DND-41 (cell line): ENCODE data around the gene RNASE1.

ENCODE experiments used
- ATAC-seq: fragments of 200-7000 bp; cut with Tn5 transposase; 3 replicates; pipeline ENCODE4 v1.9.1; 2021; ENCODE audit warnings: low read depth; ENCODE audit not compliant: insufficient read depth
- DNase-seq: peaks from one replicate; pipeline ENCODE4 v3.0.0-alpha.2; 2020
- H2AFZ ChIP-seq: 2 replicates; pipeline ENCODE4 v1.6.0; 2012; ENCODE audit warnings: low read depth, low read length
- H3K27ac ChIP-seq: 2 replicates; pipeline ENCODE4 v1.5.1; 2012; ENCODE audit warnings: low read length, inconsistent platforms
- H3K27me3 ChIP-seq: fragments of 200-600 bp; sonication (generic); 2 replicates; pipeline ENCODE4 v1.6.0; 2012; ENCODE audit warnings: low read length, mild to moderate bottlenecking, inconsistent platforms; ENCODE audit not compliant: insufficient read depth, poor library complexity
- H3K36me3 ChIP-seq: 2 replicates; pipeline ENCODE4 v1.5.1; 2012; ENCODE audit warnings: low read length, inconsistent platforms; ENCODE audit not compliant: insufficient read depth
- H3K4me1 ChIP-seq: 2 replicates; pipeline ENCODE4 v1.5.1; 2012; ENCODE audit warnings: mild to moderate bottlenecking, low read length; ENCODE audit not compliant: insufficient read depth
- H3K4me2 ChIP-seq: 2 replicates; pipeline ENCODE4 v1.6.0; 2012; ENCODE audit warnings: mild to moderate bottlenecking, moderate library complexity, low read length, inconsistent platforms; ENCODE audit not compliant: insufficient read depth
- H3K4me3 ChIP-seq, 2 experiments: fragments of 200-600 bp in 1 of 2; shearing (Covaris generic) in 1 of 2; 2 replicates each; pipeline ENCODE4 v1.5.1; 2012 to 2016; ENCODE audit warnings: inconsistent platforms in 2 of 2, low read length in 2 of 2, mild to moderate bottlenecking in 2 of 2, low read depth in 1 of 2, moderate library complexity in 1 of 2
- H3K79me2 ChIP-seq: 2 replicates; pipeline ENCODE4 v1.6.0; 2012; ENCODE audit warnings: low read length, inconsistent platforms; ENCODE audit not compliant: insufficient read depth
- H3K9ac ChIP-seq: 2 replicates; pipeline ENCODE4 v1.6.0; 2012; ENCODE audit warnings: low read depth, mild to moderate bottlenecking, inconsistent platforms, low read length, moderate library complexity
- H3K9me3 ChIP-seq: 2 replicates; pipeline ENCODE4 v1.5.1; 2012; ENCODE audit warnings: low read length, moderate library complexity, mild to moderate bottlenecking, inconsistent platforms; ENCODE audit not compliant: insufficient read depth, severe bottlenecking
- H4K20me1 ChIP-seq: 2 replicates; pipeline ENCODE4 v1.6.0; 2012; ENCODE audit warnings: low read length; ENCODE audit not compliant: insufficient read depth
- CTCF ChIP-seq: IDR thresholded peaks from 2 replicates; pipeline ENCODE4 v1.5.1; 2012; ENCODE audit warnings: borderline replicate concordance, low read length, moderate library complexity, mild to moderate bottlenecking; ENCODE audit not compliant: poor library complexity, severe bottlenecking; ENCODE audit errors: extremely low read depth
- EZH2 ChIP-seq: IDR thresholded peaks from 3 replicates; pipeline ENCODE4 v1.6.1; 2012; ENCODE audit warnings: borderline replicate concordance, low read depth, mild to moderate bottlenecking, moderate library complexity, low read length, inconsistent platforms; ENCODE audit not compliant: severe bottlenecking

Gene RNASE1

GRCh38 chr14:20802341-20803084, at the start of gene RNASE1:
Gene RNASE1 (minus strand): TSS chr14:20802844. CDS start chr14:20802068, 776 bp downstream.
- no peaks in the 10 kb centered on the region for H3K4me1 ChIP-seq
- TF ChIP-seq CTCF (no peak), EZH2 (no peak)
- no peak within 1 kb of the TSS for H3K4me3 ChIP-seq
- no peaks in the 10 kb centered on the region for H3K36me3 ChIP-seq
- no peaks in the 10 kb centered on the region for H3K79me2 ChIP-seq
- H3K27ac ChIP-seq: no peak within 1 kb of the TSS
- H2AFZ ChIP-seq: no peak within 1 kb of the TSS
- H3K9me3 ChIP-seq: no peaks in the 10 kb centered on the region
- H3K27me3 ChIP-seq: no peaks in the 10 kb centered on the region
- no peak for ATAC-seq
- no peak for DNase-seq
- no peaks in the 10 kb centered on the region for H4K20me1 ChIP-seq
- H3K9ac ChIP-seq: no peak within 1 kb of the TSS
- no peak within 1 kb of the TSS for H3K4me2 ChIP-seq

GRCh38 chr14:20848955-20849570, 46.4 kb upstream of the RNASE1 start:
- Histone ChIP-seq H3K4me1 (no peaks in the 10 kb centered on the region), H3K27me3 (peaks cover 13% of the 10 kb centered on the region), H3K9me3 (no peaks in the 10 kb centered on the region), H3K79me2 (no peaks in the 10 kb centered on the region), H2AFZ (no peak overlapping the region), H3K4me2 (no peak overlapping the region), H4K20me1 (no peaks in the 10 kb centered on the region), H3K27ac (no peak overlapping the region), H3K36me3 (no peaks in the 10 kb centered on the region), H3K9ac (no peak overlapping the region), H3K4me3 (no peak overlapping the region)
- ATAC-seq (no peak), DNase-seq (no peak)
- TF ChIP-seq EZH2: no peak
- no peak for TF ChIP-seq CTCF

GRCh38 chr14:20848316-20848954, 45.8 kb upstream of the RNASE1 start:
- Histone ChIP-seq H3K4me2 (no peak overlapping the region), H3K27ac (no peak overlapping the region), H3K36me3 (no peaks in the 10 kb centered on the region), H3K4me3 (no peak overlapping the region), H4K20me1 (no peaks in the 10 kb centered on the region), H3K9me3 (no peaks in the 10 kb centered on the region), H3K9ac (no peak overlapping the region), H3K27me3 (peaks cover 13% of the 10 kb centered on the region), H2AFZ (no peak overlapping the region), H3K4me1 (no peaks in the 10 kb centered on the region), H3K79me2 (no peaks in the 10 kb centered on the region)
- DNase-seq: no peak
- TF ChIP-seq EZH2 (no peak), CTCF (no peak)
- ATAC-seq: no peak
